Measurements from ENCODE around the gene CNST.

- TF ChIP-seq CTCF (IDR thresholded peaks at IDR 0.05) (no peak), POLR2A (IDR thresholded peaks at IDR 0.05) (no peak)
Measured at GRCh38 chr1:246708166-246708565, 141.9 kb downstream of the CNST start.
